Adrenal gland (tissue), 5 donors: ENCODE results near the gene ELN.

Source experiments
- CTCF ChIP-seq, 6 experiments: fragments of 450-650 bp in 4 of 6; fragments of 200-600 bp in 2 of 6; sonication (generic) in 1 of 6; IDR thresholded peaks; 1 replicate in 5 of 6; 2 replicates in 1 of 6; pipeline versions ENCODE4 v1.5.1 to v1.8.0; 2016 to 2021; ENCODE audit warnings: antibody characterized with exemption in 6 of 6, mild to moderate bottlenecking in 2 of 6, moderate library complexity in 1 of 6
- POLR2A ChIP-seq, 2 donors: fragments of 450-650 bp; IDR thresholded peaks; one replicate each; pipeline ENCODE4 v1.6.1; 2017; ENCODE audit warnings: antibody characterized with exemption in 2 of 2, mild to moderate bottlenecking in 2 of 2, moderate library complexity in 1 of 2
- donor health status: DM: no; HTN: no; CAD: no.

- TF ChIP-seq POLR2A (IDR thresholded peaks at IDR 0.05) (no peak), CTCF (IDR thresholded peaks at IDR 0.05) (no peak)
These were observed 71.1 kb downstream of the ELN start for GRCh38 chr7:74099031-74099430.
